ENCODE results near the gene RAB9A. TPM values are rescaled to one million over a fixed set of nuclear protein-coding genes. Genes with fewer than 3 reads are reported as not detected.

The RAB9A gene, protein sequence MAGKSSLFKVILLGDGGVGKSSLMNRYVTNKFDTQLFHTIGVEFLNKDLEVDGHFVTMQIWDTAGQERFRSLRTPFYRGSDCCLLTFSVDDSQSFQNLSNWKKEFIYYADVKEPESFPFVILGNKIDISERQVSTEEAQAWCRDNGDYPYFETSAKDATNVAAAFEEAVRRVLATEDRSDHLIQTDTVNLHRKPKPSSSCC
- 29.7 to 33.8 TPM (median 31.8 TPM) in 5 replicates for total RNA-seq (2022; extraction: Qiagen RNA extraction)

DNA sequence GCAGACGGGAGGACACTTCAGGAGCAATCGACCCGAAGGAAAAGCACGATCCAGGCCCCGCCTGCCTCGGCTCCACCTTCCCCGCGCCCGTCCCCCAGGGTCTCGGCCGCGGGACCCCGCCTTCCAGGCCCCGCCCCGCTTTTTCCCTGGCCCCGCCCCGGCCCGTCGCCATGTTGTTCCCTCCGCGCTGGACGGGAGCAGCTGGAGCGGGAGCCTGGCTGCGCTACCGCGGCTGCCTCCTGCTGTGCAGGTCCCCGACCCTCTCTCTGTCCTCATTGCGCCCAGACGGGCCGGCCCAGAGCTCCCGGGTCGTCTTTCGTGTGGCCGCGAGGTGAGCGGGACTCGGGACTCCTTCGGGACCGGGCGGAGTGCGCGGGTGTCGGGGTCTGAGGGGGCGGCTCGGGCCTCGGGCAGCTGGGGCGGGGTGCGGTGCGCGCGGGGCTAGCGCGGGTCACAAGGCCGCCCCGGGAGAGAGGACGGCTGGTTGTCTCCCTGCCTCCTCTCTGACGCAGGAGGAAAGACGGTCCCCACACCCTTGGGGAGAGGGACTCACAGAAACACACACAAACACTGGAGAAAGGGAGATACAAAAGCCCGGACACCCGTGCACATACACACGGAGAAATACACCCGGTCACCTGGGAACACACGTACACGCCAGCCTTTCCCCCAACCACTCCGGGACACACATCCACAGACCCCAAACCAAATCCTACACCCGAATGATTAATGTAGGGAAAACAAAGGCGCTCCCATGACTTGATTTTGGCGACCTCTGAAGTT, at the start of gene RAB9A:
RAB9A (plus strand) TSS at position 171 of the 783 bp plus-strand sequence. CDS start 19,619 bp downstream, outside the sequence.

DNA sequence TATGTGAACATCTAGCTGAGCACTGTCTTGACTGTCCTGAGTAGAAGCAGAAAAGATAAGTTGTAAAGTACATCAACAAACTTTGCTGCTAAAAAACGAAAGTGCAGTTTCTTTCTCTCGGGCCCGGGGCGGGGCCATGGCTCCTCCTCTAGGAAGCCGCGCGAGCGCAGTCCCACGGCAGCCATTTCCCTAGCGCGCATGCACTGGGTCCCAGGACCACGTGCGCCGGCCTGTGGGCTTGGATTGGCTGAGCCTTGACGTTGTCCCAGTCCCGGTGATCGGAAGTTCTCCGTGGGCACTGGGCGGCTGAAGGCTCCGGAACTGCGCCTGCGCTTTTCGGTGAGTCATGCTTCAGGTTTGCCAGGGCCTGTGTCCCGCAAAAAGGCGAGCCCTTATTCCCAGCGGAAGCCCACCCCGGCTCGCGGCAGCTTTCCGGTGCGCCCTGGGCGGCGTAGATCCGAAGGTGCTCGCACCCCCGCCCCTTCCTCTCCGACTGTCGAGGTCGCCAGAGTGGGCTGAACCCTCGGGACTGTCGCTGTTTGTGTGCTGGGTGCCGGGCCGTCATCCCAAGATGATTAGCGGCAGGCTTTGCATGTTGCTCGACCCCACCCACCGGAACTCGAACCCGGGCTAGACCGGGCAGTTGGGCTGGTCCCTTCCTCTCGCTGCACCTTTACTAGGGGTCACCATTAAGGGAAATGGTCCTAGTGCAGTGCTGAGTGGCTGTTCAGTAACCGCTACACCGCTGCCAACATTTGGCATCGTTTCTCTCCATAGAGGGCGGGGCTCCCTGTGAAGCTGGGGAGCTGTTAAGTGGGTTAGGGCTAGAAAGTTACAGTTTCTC, 35.9 kb upstream of the RAB9A start, which contains the start of gene TCEANC:
TCEANC (plus strand) TSS at position 292 of the 844 bp plus-strand sequence. CDS start 9,368 bp downstream, outside the sequence.

DNA sequence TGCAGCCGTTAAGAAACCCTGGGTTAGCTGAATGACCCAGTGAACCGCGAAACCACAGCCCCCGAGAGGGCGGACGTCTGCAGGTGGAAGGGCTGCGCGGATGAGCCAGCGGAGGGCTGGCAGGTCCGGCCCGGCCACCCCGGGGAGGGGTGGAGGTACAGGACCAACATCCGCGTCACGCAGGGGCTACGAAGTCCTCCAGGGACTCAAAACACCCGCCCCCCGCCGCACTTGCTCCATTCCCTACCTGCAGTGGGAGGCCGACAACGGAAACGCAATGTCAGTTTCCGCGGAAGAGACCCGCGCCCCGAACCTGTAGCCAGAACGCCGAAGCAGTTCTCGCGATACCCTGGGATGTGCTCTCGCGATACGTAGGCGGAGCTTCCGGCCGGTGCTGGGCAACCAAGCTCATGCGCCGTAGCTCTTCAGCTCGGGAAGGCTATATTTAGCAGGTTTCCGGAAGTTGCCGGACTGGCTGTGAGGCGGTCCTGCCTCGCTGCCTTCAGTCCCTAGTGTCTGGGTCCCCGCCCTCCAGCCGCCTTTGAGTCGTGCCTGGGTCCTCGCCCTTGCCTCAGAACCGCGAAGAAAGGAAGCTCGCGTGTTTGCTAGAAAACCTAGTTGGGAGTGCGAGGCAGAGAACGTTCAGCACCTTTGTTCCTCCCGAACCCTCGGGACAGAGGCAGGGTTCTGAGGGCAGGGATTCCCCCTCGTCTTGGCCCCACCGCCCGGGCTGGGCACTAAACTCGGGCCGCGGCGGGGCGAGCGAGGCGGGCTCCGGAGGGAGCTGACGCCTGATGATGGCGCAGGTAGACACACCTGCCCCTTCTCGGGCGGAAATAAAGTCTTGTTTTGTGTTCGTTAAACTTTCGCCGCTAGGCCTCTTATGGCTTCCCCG, 45.6 kb downstream of the RAB9A start, which contains the start of the genes OFD1 and TRAPPC2:
OFD1 (plus strand) TSS at position 471 of the 895 bp plus-strand sequence; CDS start at position 795, 324 bp downstream.
TRAPPC2 (minus strand) TSS at position 343 of the 895 bp plus-strand sequence. CDS start 14,657 bp downstream, outside the sequence.

Other genes with a start within 250 kb of the RAB9A start
- 0.03 TPM in 1 of 5 replicates, not detected in the others for gene EGFL6, start 119.5 kb upstream of the RAB9A start, total RNA-seq (2022; extraction: Qiagen RNA extraction)
- 0.59 to 0.99 TPM (median 0.66 TPM) in 5 replicates for gene TCEANC, start 36.0 kb upstream of the RAB9A start, total RNA-seq (2022; extraction: Qiagen RNA extraction)
- gene TRAPPC2, start 45.5 kb downstream of the RAB9A start, total RNA-seq (2022; extraction: Qiagen RNA extraction) = 6.2 to 10.8 TPM (median 7.7 TPM) in 5 replicates
- gene OFD1, start 45.6 kb downstream of the RAB9A start, total RNA-seq (2022; extraction: Qiagen RNA extraction) = 9.5 to 14.2 TPM (median 12.1 TPM) in 5 replicates
- 0.07 to 0.20 TPM (median 0.14 TPM) in 5 replicates for gene GPM6B, start 128.0 kb downstream of the RAB9A start, total RNA-seq (2022; extraction: Qiagen RNA extraction)

Data from A549 treated with Hydrocortisone at 1 μM for 4 hours (cell line).